SW 1271 (cell line): ENCODE measurements around the gene TMCO6.
"Not testable (repeated sequence)": the region's sequence is repeated elsewhere in the genome, so short reads cannot be mapped to it uniquely, and the experiment has no call there.

ENCODE experiments used
- DNase-seq, 2 experiments: peaks; one replicate each; lab custom pipeline; 2025; lab: John Stamatoyannopoulos, UW

TMCO6 gene

GRCh38 chr5:140639148-140639981, at the start of gene TMCO6:
Gene TMCO6, plus strand, starts transcription at chr5:140639451. Its CDS starts 77 bp downstream, at chr5:140639528.
- peak; percentile 92 to 97 for DNase-seq

GRCh38 chr5:140590861-140591260, 48.4 kb upstream of the TMCO6 start:
- DNase-seq = no peak

- DNase-seq = peak in 1 of 2 experiments; percentile 17
Measured at GRCh38 chr5:140591747-140592372, 47.4 kb upstream of the TMCO6 start.

GRCh38 chr5:140593070-140593469, 46.2 kb upstream of the TMCO6 start:
- DNase-seq = not testable (repeated sequence)

GRCh38 chr5:140594169-140594568, 45.1 kb upstream of the TMCO6 start:
- DNase-seq = no peak

- no peak for DNase-seq
Measured at GRCh38 chr5:140595538-140596300, 43.5 kb upstream of the TMCO6 start.

- no peak for DNase-seq
Measured at GRCh38 chr5:140596321-140596741, 42.9 kb upstream of the TMCO6 start.

- DNase-seq = no peak
Measured at GRCh38 chr5:140598836-140599235, 40.4 kb upstream of the TMCO6 start.

- no peak for DNase-seq
Measured at GRCh38 chr5:140600096-140600495, 39.2 kb upstream of the TMCO6 start.

GRCh38 chr5:140602147-140602546, 37.1 kb upstream of the TMCO6 start:
- no peak for DNase-seq

GRCh38 chr5:140603446-140603698, 35.9 kb upstream of the TMCO6 start:
- DNase-seq = not testable (repeated sequence)

GRCh38 chr5:140603734-140604133, 35.5 kb upstream of the TMCO6 start:
- no peak for DNase-seq

- no peak for DNase-seq
Measured at GRCh38 chr5:140605879-140606278, 33.4 kb upstream of the TMCO6 start.

GRCh38 chr5:140607031-140607430, 32.2 kb upstream of the TMCO6 start:
- DNase-seq = no peak

GRCh38 chr5:140608722-140609121, 30.5 kb upstream of the TMCO6 start:
- DNase-seq = no peak

GRCh38 chr5:140609126-140609525, 30.1 kb upstream of the TMCO6 start:
- no peak for DNase-seq

- DNase-seq = no peak
Measured at GRCh38 chr5:140611020-140611521, 28.2 kb upstream of the TMCO6 start.

GRCh38 chr5:140622301-140622700, 16.9 kb upstream of the TMCO6 start:
- no peak for DNase-seq

- not testable (repeated sequence) for DNase-seq
Measured at GRCh38 chr5:140623061-140623460, 16.2 kb upstream of the TMCO6 start.

GRCh38 chr5:140624886-140625285, 14.4 kb upstream of the TMCO6 start:
- DNase-seq = not testable (repeated sequence)

- no peak for DNase-seq
Measured at GRCh38 chr5:140627972-140628371, 11.3 kb upstream of the TMCO6 start.

- no peak for DNase-seq
Measured at GRCh38 chr5:140628711-140629110, 10.5 kb upstream of the TMCO6 start.
